RPMI8226 (cell line): ENCODE results near the gene DNMT3B.
A peak's percentile ranks its signal among the peaks of the same experiment; 100 is the strongest.
"Not testable (repeated sequence)": the region's sequence is repeated elsewhere in the genome, so short reads cannot be mapped to it uniquely, and the experiment has no call there.

Source experiments
- DNase-seq: peaks from one replicate; pipeline ENCODE4 v3.0.0-alpha.2; 2015

Gene DNMT3B

GRCh38 chr20:32763202-32764004, 1.2 kb downstream of the DNMT3B start:
- peak; percentile 39 for DNase-seq

GRCh38 chr20:32764005-32764960, 2.1 kb downstream of the DNMT3B start:
- no peak for DNase-seq

DNA sequence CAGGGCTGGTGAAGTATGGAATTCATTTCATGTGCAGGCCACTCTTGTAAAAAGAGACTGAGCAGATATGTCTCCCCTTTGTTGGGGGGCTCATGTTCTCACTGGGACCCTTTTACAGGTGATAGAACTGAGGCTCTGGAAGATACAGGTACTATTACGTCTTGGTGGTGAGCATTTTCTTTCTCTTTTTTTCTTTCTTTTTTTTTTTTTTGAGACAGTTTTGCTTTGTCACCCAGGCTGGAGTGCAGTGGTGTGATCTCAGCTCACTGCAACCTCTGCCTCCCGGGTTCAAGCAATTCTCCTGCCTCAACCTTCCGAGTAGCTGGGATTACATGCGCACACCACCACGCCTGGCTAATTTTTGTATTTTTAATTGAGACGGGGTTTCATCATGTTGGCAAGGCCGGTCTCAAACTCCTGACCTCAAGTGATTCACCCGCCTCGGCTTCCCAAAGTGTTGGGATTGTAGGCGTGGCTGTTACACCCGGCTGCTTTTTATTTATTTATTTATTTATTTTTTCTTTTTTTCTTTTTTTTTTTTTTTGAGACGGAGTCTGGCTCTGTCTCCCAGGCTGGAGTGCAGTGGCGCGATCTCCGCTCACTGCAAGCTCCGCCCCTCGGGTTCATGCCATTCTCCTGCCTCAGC, 3.2 kb downstream of the DNMT3B start:
- DNase-seq = not testable (repeated sequence)

GRCh38 chr20:32767418-32768198, 5.4 kb downstream of the DNMT3B start:
- DNase-seq = no peak

- no peak for DNase-seq
These were observed 9.9 kb downstream of the DNMT3B start for GRCh38 chr20:32772046-32772445.

GRCh38 chr20:32773223-32773622, 11.0 kb downstream of the DNMT3B start:
- DNase-seq = no peak

DNA sequence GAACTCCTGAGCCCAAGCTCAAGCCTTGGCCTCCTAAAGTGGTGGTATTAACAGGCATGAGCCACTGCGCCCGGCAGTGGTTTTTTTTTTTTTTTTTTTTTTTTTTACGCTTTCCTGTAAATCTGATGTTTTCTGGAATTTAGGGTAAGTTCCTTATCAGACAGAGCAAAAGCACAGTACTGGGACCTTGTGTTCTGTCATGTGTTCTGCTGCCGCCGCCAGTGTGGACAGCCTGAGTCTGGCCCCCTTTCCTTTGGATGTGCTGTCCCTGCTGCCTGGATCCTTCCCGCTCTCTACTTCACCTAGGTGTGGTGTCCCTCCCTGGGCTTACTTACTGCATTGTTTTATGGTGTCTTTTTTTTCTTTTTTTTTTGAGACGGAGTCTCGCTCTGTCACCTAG, 11.7 kb downstream of the DNMT3B start:
- DNase-seq = no peak

GRCh38 chr20:32775336-32775991, 13.3 kb downstream of the DNMT3B start:
- no peak for DNase-seq

GRCh38 chr20:32777177-32777956, 15.2 kb downstream of the DNMT3B start:
- no peak for DNase-seq

- DNase-seq = no peak
These were observed 17.5 kb downstream of the DNMT3B start for GRCh38 chr20:32779500-32780211.

- no peak for DNase-seq
These were observed 18.1 kb downstream of the DNMT3B start for GRCh38 chr20:32780278-32780677.

GRCh38 chr20:32780749-32781655, 18.8 kb downstream of the DNMT3B start:
- no peak for DNase-seq

DNA sequence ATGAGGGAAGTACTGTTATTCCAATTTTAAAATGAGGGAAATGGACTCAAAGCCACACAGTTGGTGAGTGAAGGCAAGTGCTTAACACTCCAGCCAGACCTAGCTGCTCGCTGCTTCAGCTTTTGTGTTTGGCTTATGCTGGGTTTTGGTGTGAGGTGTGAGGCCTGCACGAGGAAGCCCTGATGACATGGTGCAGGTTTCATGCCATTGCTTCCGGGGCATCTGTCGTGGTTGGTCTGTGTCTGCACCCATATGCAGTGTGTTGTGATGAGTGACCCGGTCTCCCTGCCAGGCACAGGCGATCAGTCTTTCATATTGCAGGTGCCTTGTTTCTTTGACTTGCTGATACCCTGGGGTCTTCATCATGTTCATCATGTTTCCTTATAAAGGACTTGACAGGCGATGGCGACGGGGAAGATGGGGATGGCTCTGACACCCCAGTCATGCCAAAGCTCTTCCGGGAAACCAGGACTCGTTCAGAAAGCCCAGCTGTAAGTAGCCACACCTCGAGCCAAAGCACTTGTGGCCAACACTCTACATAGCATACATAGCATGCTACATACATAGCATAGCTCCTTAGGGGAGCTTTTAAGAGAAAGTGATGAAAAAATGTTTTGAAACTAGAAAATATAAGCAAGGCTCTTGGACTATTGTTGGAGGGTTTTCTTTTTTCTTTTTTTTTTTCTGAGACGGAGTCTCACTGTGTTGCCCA, 22.3 kb downstream of the DNMT3B start:
- no peak for DNase-seq

DNA sequence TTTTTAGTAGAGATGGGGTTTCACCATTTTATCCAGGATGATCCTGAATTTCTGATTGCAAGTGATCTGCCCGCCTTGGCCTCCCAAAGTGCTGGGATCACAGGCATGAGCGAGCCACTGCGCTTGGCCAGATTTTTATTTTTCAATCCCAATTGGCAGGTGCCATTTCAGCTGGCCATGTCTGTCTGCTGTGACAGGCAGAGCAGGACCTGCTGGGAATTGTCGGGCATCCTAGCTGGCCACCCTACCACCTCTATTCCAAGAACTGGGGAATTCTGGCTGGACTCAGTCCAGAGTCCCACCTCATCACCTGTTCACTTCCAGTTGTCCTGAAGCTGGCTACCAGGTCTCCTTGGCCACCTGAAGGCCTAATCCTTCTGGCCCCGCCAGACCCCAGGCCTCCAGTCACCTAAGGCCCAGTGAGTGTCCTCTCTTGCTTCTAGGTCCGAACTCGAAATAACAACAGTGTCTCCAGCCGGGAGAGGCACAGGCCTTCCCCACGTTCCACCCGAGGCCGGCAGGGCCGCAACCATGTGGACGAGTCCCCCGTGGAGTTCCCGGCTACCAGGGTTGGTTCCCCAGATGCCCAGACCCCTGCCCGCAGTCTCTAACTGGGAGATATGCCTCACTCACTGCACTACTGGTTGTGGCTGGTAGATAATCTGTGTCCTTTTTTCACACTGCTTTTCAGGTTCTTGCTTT, 24.0 kb downstream of the DNMT3B start:
- no peak for DNase-seq

DNA sequence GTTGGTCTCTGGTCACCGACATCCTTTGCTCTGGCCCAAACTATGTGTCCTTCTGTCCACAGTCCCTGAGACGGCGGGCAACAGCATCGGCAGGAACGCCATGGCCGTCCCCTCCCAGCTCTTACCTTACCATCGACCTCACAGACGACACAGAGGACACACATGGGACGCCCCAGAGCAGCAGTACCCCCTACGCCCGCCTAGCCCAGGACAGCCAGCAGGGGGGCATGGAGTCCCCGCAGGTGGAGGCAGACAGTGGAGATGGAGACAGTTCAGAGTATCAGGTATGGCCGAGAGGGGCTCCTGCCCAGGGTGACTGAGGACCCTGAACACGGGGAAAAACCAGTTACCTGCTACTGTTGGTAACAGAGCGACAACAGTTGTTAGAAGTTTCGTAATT, 25.0 kb downstream of the DNMT3B start:
- no peak for DNase-seq

DNA sequence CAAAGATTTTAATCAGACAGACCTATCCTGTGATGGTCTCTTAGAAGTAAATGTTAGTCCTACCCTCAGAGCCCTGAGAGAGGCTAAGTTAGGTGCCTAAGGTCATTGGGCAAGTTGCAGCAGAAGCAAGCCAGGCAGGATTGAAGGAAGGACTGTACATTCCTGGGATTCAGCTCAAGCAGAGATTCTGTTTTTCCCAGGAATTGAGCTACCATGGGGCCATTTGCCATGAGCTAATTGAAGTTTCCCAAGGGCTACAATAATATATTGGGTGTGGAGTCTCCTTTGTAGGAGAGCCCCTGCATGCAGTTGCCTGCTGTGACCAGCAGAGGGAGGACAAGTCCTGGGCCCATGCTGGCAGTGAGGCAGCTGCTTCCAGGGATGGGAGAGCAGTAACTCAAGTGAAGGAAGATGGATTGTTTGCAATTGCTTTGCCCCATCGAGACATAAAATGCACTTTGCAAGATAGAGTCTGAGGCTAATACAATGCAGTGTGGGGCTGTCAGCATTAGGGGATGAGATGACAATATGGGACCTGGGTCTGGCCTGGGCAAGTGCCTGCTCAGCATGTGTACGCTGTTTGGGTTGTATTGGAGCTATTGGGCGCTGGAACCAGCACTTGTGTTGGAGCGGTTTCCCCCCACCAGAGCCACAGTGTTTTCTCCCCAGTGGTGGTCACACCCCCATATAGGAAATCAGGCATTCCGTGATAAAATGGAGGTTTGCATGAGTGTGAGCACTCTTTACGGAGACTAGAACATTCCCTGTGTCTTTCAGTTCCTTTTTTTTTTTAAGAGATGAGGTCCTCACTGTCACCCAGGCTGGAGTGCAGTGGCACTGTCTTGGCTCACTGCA, 27.9 kb downstream of the DNMT3B start:
- DNase-seq = peak; percentile 80

DNA sequence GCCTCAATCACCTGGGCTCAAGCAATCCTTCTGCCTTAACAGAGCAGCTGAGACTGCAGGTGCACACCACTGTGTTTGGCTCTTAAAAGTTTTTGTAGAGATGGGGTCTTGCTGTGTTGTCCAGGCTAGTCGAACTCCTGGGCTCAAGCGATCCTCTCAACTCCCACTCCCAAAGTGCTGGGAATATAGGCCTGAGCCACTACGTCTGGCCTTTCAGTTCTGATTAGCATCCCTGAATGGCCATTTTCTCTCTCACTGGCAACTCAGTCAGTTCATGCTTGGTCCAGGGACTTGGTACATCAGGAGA, 28.5 kb downstream of the DNMT3B start:
- peak; percentile 31 for DNase-seq
